Activated CD4-positive, alpha-beta T cell treated with anti-CD3 and anti-CD28 coated beads, Interleukin-2, Interleukin-6, amounts not matched to agents 100 ng/mL and 50 ng/mL, durations not matched to agents 16 hours and 8 hours (primary cell): ENCODE results near the gene HIP1.
"Not testable (repeated sequence)": the region's sequence is repeated elsewhere in the genome, so short reads cannot be mapped to it uniquely, and the experiment has no call there.

Source experiments
- DNase-seq: peaks from one replicate; pipeline ENCODE4 v3.0.0-alpha.2; 2020

The HIP1 gene

GRCh38 chr7:75738604-75738974, at the start of gene HIP1:
Gene HIP1, minus strand, starts transcription at chr7:75738941. Its CDS starts 21 bp downstream, at chr7:75738920.
- DNase-seq = no peak

GRCh38 chr7:75788154-75788847, 49.6 kb upstream of the HIP1 start:
- not testable (repeated sequence) for DNase-seq

- DNase-seq = not testable (repeated sequence)
Measured at GRCh38 chr7:75783058-75783457, 44.3 kb upstream of the HIP1 start.

GRCh38 chr7:75780647-75781273, 42.0 kb upstream of the HIP1 start:
- not testable (repeated sequence) for DNase-seq

GRCh38 chr7:75779516-75779915, 40.8 kb upstream of the HIP1 start:
- not testable (repeated sequence) for DNase-seq

- DNase-seq = not testable (repeated sequence)
Measured at GRCh38 chr7:75779035-75779434, 40.3 kb upstream of the HIP1 start.

- peak; percentile 85 for DNase-seq
Measured at GRCh38 chr7:75776295-75776971, 37.7 kb upstream of the HIP1 start.

- not testable (repeated sequence) for DNase-seq
Measured at GRCh38 chr7:75773958-75774357, 35.2 kb upstream of the HIP1 start.

GRCh38 chr7:75772081-75773077, 33.6 kb upstream of the HIP1 start, which contains the start of gene CCL26:
Gene CCL26, minus strand, starts transcription at chr7:75772211. Its CDS starts 35 bp downstream, at chr7:75772176.
- no peak for DNase-seq

GRCh38 chr7:75771224-75771623, 32.5 kb upstream of the HIP1 start:
- DNase-seq = no peak

GRCh38 chr7:75762350-75762917, 23.7 kb upstream of the HIP1 start:
- DNase-seq = peak; percentile 32

GRCh38 chr7:75761801-75762200, 23.1 kb upstream of the HIP1 start:
- DNase-seq = not testable (repeated sequence)

- no peak for DNase-seq
Measured at GRCh38 chr7:75758491-75758890, 19.8 kb upstream of the HIP1 start.

GRCh38 chr7:75757860-75758259, 19.1 kb upstream of the HIP1 start:
- no peak for DNase-seq

- DNase-seq = no peak
Measured at GRCh38 chr7:75756991-75757676, 18.4 kb upstream of the HIP1 start.

GRCh38 chr7:75756206-75756990, 17.7 kb upstream of the HIP1 start:
- no peak for DNase-seq

GRCh38 chr7:75743455-75743859, 4.7 kb upstream of the HIP1 start:
- DNase-seq = no peak

- no peak for DNase-seq
Measured at GRCh38 chr7:75740846-75741497, 2.2 kb upstream of the HIP1 start.

GRCh38 chr7:75739796-75740672, 1.3 kb upstream of the HIP1 start:
- DNase-seq = peak; percentile 60
